IMR-90 (cell line): ENCODE measurements around the gene MAGI2. TPM values are rescaled to one million over a fixed set of nuclear protein-coding genes. Genes with fewer than 3 reads are reported as not detected.
A peak's percentile ranks its signal among the peaks of the same experiment; 100 is the strongest.

Experiments
- ATAC-seq: fragments of 200-7000 bp; cut with Tn5 transposase; 2 replicates; pipeline ENCODE4 v1.9.1; 2020; ENCODE audit warnings: low read depth, mild to moderate bottlenecking, moderate library complexity
- BruUV-seq: library from RNA; stranded (reverse); fragments of 400-500 nt; replicated peaks from 2 replicates; lab custom pipeline; 2021; lab: Mats Ljungman, UMichigan
- CTCF ChIA-PET: fragments of 300-600 bp; formaldehyde crosslinking; extraction: SDS; loops from one replicate; lab custom pipeline; 2021; ENCODE audit warnings: antibody characterized with exemption; lab: Yijun Ruan, JAX
- POLR2A ChIA-PET: fragments of 300-600 bp; sonication (Branson Sonifier 250); formaldehyde crosslinking; loops from one replicate; lab custom pipeline; 2022; ENCODE audit warnings: antibody characterized with exemption; ENCODE audit not compliant: unreplicated experiment; lab: Charles Lee
- DNase-seq: peaks from one replicate; pipeline ENCODE4 v3.0.0; 2013
- H2AFZ ChIP-seq: replicated peaks from 2 replicates; pipeline ENCODE3; 2013; ENCODE audit warnings: low read length, mild to moderate bottlenecking; ENCODE audit not compliant: poor library complexity
- H2AK5ac ChIP-seq: 2 replicates; pipeline ENCODE4 v1.6.1; 2013; ENCODE audit warnings: low read depth, low read length, inconsistent platforms
- H2AK9ac ChIP-seq: replicated peaks from 2 replicates; pipeline ENCODE3; 2013; ENCODE audit warnings: mild to moderate bottlenecking, low read depth, low read length, moderate library complexity; ENCODE audit not compliant: poor library complexity
- H2BK120ac ChIP-seq: 2 replicates; pipeline ENCODE4 v1.6.1; 2013; ENCODE audit warnings: low read depth, low read length, inconsistent platforms
- H2BK15ac ChIP-seq: 3 replicates; pipeline ENCODE4 v1.6.1; 2013; ENCODE audit warnings: low read depth, low read length, inconsistent platforms
- H2BK20ac ChIP-seq: 2 replicates; pipeline ENCODE4 v1.6.1; 2013; ENCODE audit warnings: low read depth, mild to moderate bottlenecking, inconsistent platforms, low read length, moderate library complexity
- H2BK5ac ChIP-seq: 2 replicates; pipeline ENCODE4 v1.6.1; 2013; ENCODE audit warnings: mild to moderate bottlenecking, low read depth, low read length, inconsistent platforms; ENCODE audit not compliant: poor library complexity, severe bottlenecking
- H3K14ac ChIP-seq: replicated peaks from 2 replicates; pipeline ENCODE4 v1.6.1; 2013; ENCODE audit warnings: low read depth, low read length, inconsistent platforms
- H3K18ac ChIP-seq: 2 replicates; pipeline ENCODE4 v1.6.1; 2013; ENCODE audit warnings: low read depth, low read length, control low read depth
- H3K23ac ChIP-seq: 2 replicates; pipeline ENCODE4 v1.6.1; 2013; ENCODE audit warnings: low read depth, low read length, inconsistent platforms
- H3K27ac ChIP-seq: 2 replicates; pipeline ENCODE4 v1.5.1; 2013; ENCODE audit warnings: mild to moderate bottlenecking, control low read depth, low read length; ENCODE audit not compliant: insufficient read depth
- H3K27me3 ChIP-seq: 2 replicates; pipeline ENCODE4 v1.6.1; 2013; ENCODE audit warnings: low read length; ENCODE audit not compliant: control insufficient read depth, insufficient read depth
- H3K36me3 ChIP-seq: 2 replicates; pipeline ENCODE4 v1.6.1; 2013; ENCODE audit warnings: low read length, mixed read lengths; ENCODE audit not compliant: control insufficient read depth, insufficient read depth
- H3K4ac ChIP-seq: 2 replicates; pipeline ENCODE4 v1.6.1; 2013; ENCODE audit warnings: low read depth, low read length, inconsistent platforms
- H3K4me1 ChIP-seq: 2 replicates; pipeline ENCODE4 v1.6.1; 2013; ENCODE audit warnings: low read length, mixed read lengths; ENCODE audit not compliant: control insufficient read depth, insufficient read depth
- H3K4me2 ChIP-seq: 2 replicates; pipeline ENCODE4 v1.6.1; 2013; ENCODE audit warnings: low read depth, mild to moderate bottlenecking, control low read depth, low read length, moderate library complexity
- H3K4me3 ChIP-seq: 2 replicates; pipeline ENCODE4 v1.5.1; 2013; ENCODE audit warnings: low read depth, mild to moderate bottlenecking, control low read depth, low read length, moderate library complexity; ENCODE audit not compliant: insufficient read depth
- H3K56ac ChIP-seq: 2 replicates; pipeline ENCODE4 v1.6.1; 2013; ENCODE audit warnings: low read length, inconsistent platforms; ENCODE audit not compliant: insufficient read depth; ENCODE audit errors: extremely low read depth
- H3K79me1 ChIP-seq, 2 experiments: 2 replicates each; pipeline ENCODE4 v1.6.1; 2013; ENCODE audit warnings: low read length in 2 of 2, inconsistent platforms in 1 of 2, low read depth in 1 of 2
- H3K9ac ChIP-seq: 2 replicates; pipeline ENCODE4 v1.6.1; 2013; ENCODE audit warnings: low read depth, low read length, control low read depth
- H3K9me1 ChIP-seq: 2 replicates; pipeline ENCODE4 v1.6.1; 2013; ENCODE audit warnings: low read length, inconsistent platforms; ENCODE audit not compliant: insufficient read depth
- H3K9me3 ChIP-seq: 2 replicates; pipeline ENCODE4 v1.6.1; 2013; ENCODE audit warnings: low read length; ENCODE audit not compliant: control insufficient read depth, insufficient read depth
- H4K20me1 ChIP-seq: 2 replicates; pipeline ENCODE4 v1.6.1; 2013; ENCODE audit warnings: low read length, inconsistent platforms; ENCODE audit not compliant: insufficient read depth
- H4K5ac ChIP-seq: 2 replicates; pipeline ENCODE4 v1.6.1; 2013; ENCODE audit warnings: mild to moderate bottlenecking, low read depth, low read length, control low read depth
- H4K8ac ChIP-seq, 2 experiments: 2 replicates each; pipeline ENCODE4 v1.6.1; 2013; ENCODE audit warnings: low read depth in 2 of 2, low read length in 2 of 2, control low read depth in 1 of 2, inconsistent platforms in 1 of 2
- H4K91ac ChIP-seq: 2 replicates; pipeline ENCODE4 v1.6.1; 2013; ENCODE audit warnings: low read depth, low read length, inconsistent platforms; ENCODE audit not compliant: insufficient read depth
- BHLHE40 ChIP-seq: fragments of 150-350 bp; IDR thresholded peaks from 2 replicates; pipeline ENCODE4 v1.6.1; 2016; ENCODE audit warnings: mild to moderate bottlenecking, low read depth, low read length
- CEBPB ChIP-seq: IDR thresholded peaks from 2 replicates; pipeline ENCODE4 v1.6.1; 2012; ENCODE audit warnings: low read depth, low read length, improper control_type of control experiment
- CHD1 ChIP-seq: IDR thresholded peaks from 2 replicates; pipeline ENCODE4 v1.6.1; 2012; ENCODE audit warnings: low read depth, low read length, improper control_type of control experiment
- CTCF ChIP-seq: conservative IDR thresholded peaks from 2 replicates; pipeline ENCODE4 v1.5.1; 2012; ENCODE audit warnings: mild to moderate bottlenecking, low read depth, low read length, improper control_type of control experiment
- ELK1 ChIP-seq: fragments of 150-350 bp; IDR thresholded peaks from 2 replicates; pipeline ENCODE4 v1.6.1; 2016; ENCODE audit warnings: low read depth, mild to moderate bottlenecking, low read length, moderate library complexity, borderline replicate concordance
- FOS ChIP-seq: fragments of 150-350 bp; IDR thresholded peaks from 2 replicates; pipeline ENCODE4 v1.6.1; 2016; ENCODE audit warnings: low read depth, low read length
- MAFK ChIP-seq: IDR thresholded peaks from 2 replicates; pipeline ENCODE4 v1.6.1; 2012; ENCODE audit warnings: low read depth, low read length, improper control_type of control experiment
- MAZ ChIP-seq: IDR thresholded peaks from 2 replicates; pipeline ENCODE4 v1.6.1; 2012; ENCODE audit warnings: low read depth, mild to moderate bottlenecking, low read length, improper control_type of control experiment, moderate library complexity, borderline replicate concordance
- MXI1 ChIP-seq: IDR thresholded peaks from 2 replicates; pipeline ENCODE4 v1.6.1; 2012; ENCODE audit warnings: low read depth, mild to moderate bottlenecking, low read length, moderate library complexity, borderline replicate concordance
- NFE2L2 ChIP-seq: fragments of 150-350 bp; IDR thresholded peaks from 2 replicates; pipeline ENCODE4 v1.6.1; 2016; ENCODE audit warnings: low read depth, mild to moderate bottlenecking, low read length
- POLR2A ChIP-seq: IDR thresholded peaks from 2 replicates; pipeline ENCODE4 v1.6.1; 2012; ENCODE audit warnings: mild to moderate bottlenecking, low read depth, low read length
- RAD21 ChIP-seq: IDR thresholded peaks from 2 replicates; pipeline ENCODE4 v1.6.1; 2012; ENCODE audit warnings: low read length, improper control_type of control experiment
- RCOR1 ChIP-seq: IDR thresholded peaks from 2 replicates; pipeline ENCODE4 v1.6.1; 2012; ENCODE audit warnings: mild to moderate bottlenecking, low read length, improper control_type of control experiment; ENCODE audit not compliant: insufficient replicate concordance
- RFX5 ChIP-seq: IDR thresholded peaks from 2 replicates; pipeline ENCODE4 v1.8.0; 2012; ENCODE audit warnings: low read depth, mild to moderate bottlenecking, low read length, moderate library complexity
- SMC3 ChIP-seq: fragments of 150-350 bp; IDR thresholded peaks from 2 replicates; pipeline ENCODE4 v1.6.1; 2016; ENCODE audit warnings: low read depth, mild to moderate bottlenecking, antibody characterized with exemption, low read length, moderate library complexity
- USF2 ChIP-seq: fragments of 150-350 bp; IDR thresholded peaks from 2 replicates; pipeline ENCODE4 v1.6.1; 2017; ENCODE audit warnings: mild to moderate bottlenecking, antibody characterized with exemption, low read length, low read depth
- WGBS, 2 experiments: methylation state at CpG; one replicate each; pipeline versions ENCODE4 v1.1.5 to v1.1.7; 2013; ENCODE audit warnings: missing lambda C conversion rate in 2 of 2; ENCODE audit not compliant: insufficient read length in 1 of 2; ENCODE audit errors: extremely low coverage in 2 of 2; 5-methylcytosine and 5-hydroxymethylcytosine counted together
- dilution Hi-C: fragments of 300-500 bp; cut with HindIII; formaldehyde crosslinking; loops from one replicate; pipeline ENCODE4 v1.14.3; 2018; ENCODE audit warnings: low sequenced_read_pairs; ENCODE audit not compliant: unreplicated experiment
- in situ Hi-C: fragments of 300-500 bp; cut with MboI; formaldehyde crosslinking; loops from 3 replicates; pipeline ENCODE4 v1.14.3; 2019; ENCODE audit warnings: low sequenced_read_pairs, inconsistent platforms, mixed read lengths
- intact Hi-C: fragments of 100-400 bp; cut with micrococcal nuclease; formaldehyde crosslinking; loops from 2 replicates; pipeline ENCODE4 v1.10.0; 2022
- polyA plus RNA-seq, 3 experiments: library from polyadenylated mRNA; depleted of rRNA; stranded (reverse); fragments of >200 nt; gene quantifications; 2 replicates each; pipeline ENCODE4 v1.2.3, GENCODE V29; 2012; ENCODE audit warnings: low replicate concordance in 1 of 3
- total RNA-seq: library from RNA; depleted of rRNA; stranded (reverse); fragments of >200 nt; gene quantifications from 2 replicates; pipeline ENCODE4 v1.2.3, GENCODE V29; 2012

The MAGI2 gene
- total and polyA plus RNA-seq, 2 of the 4 experiments (the other 2 are of a cell fraction): 2.5 to 17.9 TPM

GRCh38 chr7:78704504-78704903 lies 749.0 kb downstream of the MAGI2 start:
- dilution Hi-C loops: no loop called here
- ChIA-PET POLR2A (no interaction called here), CTCF (no interaction called here)
- Histone ChIP-seq H3K18ac (no peak overlapping the region), H3K9me3 (no peaks in the 10 kb centered on the region), H3K56ac (no peak overlapping the region), H2AK9ac (no peak overlapping the region), H4K91ac (no peak overlapping the region), H2AFZ (no peak overlapping the region), H2BK20ac (0 out of 2 replicates have a peak overlapping the region, but pooled peaks have one; percentile 23), H3K4ac (no peak overlapping the region; the same call in 1 of the 2 replicates), H2AK5ac (no peak overlapping the region), H2BK5ac (no peak overlapping the region), H2BK120ac (no peak overlapping the region), H3K79me1 (peaks cover 0 to 6% of the 10 kb centered on the region in 2 experiments; a peak in 1 of 4 replicates), H3K9me1 (no peaks in the 10 kb centered on the region), H3K23ac (no peak overlapping the region), H3K27me3 (no peaks in the 10 kb centered on the region), H3K14ac (no peak overlapping the region), H3K36me3 (no peaks in the 10 kb centered on the region), H4K8ac (no peak overlapping the region), H4K20me1 (no peaks in the 10 kb centered on the region), H4K5ac (no peak overlapping the region), H3K9ac (no peak overlapping the region), H3K27ac (no peak overlapping the region), H2BK15ac (no peak overlapping the region), H3K4me1 (peaks cover 2% of the 10 kb centered on the region; the same call in 1 of the 2 replicates), H3K4me2 (no peak overlapping the region), H3K4me3 (no peak overlapping the region)
- no peak for ATAC-seq
- no peak for DNase-seq
- no TSS peak for BruUV-seq
- in situ Hi-C loops: no loop called here
- intact Hi-C loops: loop anchor here (10.0 kb wide), 2 partner anchors 50 to 210 kb away; no protein-coding TSS in a partner anchor
- TF ChIP-seq POLR2A (no peak), MXI1 (no peak), CEBPB (no peak), CHD1 (no peak), MAZ (no peak), NFE2L2 (no peak), RCOR1 (no peak), USF2 (no peak), RFX5 (no peak), RAD21 (no peak), MAFK (no peak), FOS (no peak), CTCF (no peak), BHLHE40 (no peak), SMC3 (no peak), ELK1 (no peak)
- WGBS, 2 experiments: no CpG with 5 or more reads among the region's 3 CpGs
